ENCODE results near the gene HOXA4. TPM values are rescaled to one million over a fixed set of nuclear protein-coding genes. Genes with fewer than 3 reads are reported as not detected.

HOXA4 gene
- total RNA-seq, 1 donor from 2014 or later = 2.1 TPM

DNA sequence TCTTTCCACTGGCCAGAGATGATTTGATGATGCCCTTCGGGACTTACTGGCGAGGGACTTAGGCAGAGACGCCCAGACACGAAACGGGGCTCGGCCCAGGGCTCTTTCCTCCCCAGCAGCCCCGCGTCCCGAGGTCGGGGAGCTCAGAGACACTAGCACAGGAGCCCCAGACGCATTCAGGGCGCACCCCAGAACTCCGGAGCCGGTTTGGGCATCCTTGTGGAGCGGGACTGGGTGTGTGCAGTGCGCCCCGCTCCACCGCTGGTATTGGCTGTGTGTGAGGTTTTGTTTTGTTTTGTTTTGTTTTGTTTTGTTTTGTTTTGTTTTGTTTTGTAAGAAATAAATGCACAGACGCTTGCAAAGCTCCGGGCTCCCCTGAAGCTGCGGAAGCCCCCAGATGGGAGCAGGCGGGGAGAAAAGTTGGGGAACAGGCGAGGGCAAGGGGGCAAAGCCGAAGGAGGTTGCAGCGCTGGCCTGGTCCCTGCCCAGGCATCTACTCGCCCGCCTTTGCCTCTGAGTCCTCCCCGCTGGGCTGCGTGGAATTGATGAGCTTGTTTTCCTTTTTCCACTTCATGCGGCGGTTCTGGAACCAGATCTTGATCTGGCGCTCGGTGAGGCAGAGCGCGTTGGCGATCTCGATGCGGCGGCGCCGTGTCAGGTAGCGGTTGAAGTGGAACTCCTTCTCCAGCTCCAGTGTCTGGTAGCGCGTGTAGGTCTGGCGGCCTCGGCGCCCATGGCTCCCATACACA lies 14.8 kb upstream of the HOXA4 start:
- DNase-seq (ENCODE audit: low spot score in 2 of 2) = peak in 1 of 2 donors; percentile 63
- Histone ChIP-seq H3K4me3 (peak overlapping the region in 1 of 2 donors; percentile 75), H3K9me3 (no peaks in the 10 kb centered on the region), H3K36me3 (peaks cover 0 to 17% of the 10 kb centered on the region in 2 donors), H3K27me3 (no peaks in the 10 kb centered on the region), H3K4me1 (peaks cover 0 to 20% of the 10 kb centered on the region in 2 donors), H3K27ac (peak overlapping the region; percentile 36 to 40)
- TF ChIP-seq, protein P1, sequence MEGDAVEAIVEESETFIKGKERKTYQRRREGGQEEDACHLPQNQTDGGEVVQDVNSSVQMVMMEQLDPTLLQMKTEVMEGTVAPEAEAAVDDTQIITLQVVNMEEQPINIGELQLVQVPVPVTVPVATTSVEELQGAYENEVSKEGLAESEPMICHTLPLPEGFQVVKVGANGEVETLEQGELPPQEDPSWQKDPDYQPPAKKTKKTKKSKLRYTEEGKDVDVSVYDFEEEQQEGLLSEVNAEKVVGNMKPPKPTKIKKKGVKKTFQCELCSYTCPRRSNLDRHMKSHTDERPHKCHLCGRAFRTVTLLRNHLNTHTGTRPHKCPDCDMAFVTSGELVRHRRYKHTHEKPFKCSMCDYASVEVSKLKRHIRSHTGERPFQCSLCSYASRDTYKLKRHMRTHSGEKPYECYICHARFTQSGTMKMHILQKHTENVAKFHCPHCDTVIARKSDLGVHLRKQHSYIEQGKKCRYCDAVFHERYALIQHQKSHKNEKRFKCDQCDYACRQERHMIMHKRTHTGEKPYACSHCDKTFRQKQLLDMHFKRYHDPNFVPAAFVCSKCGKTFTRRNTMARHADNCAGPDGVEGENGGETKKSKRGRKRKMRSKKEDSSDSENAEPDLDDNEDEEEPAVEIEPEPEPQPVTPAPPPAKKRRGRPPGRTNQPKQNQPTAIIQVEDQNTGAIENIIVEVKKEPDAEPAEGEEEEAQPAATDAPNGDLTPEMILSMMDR (IDR thresholded peaks at IDR 0.05) = no peak
- intact Hi-C loops (cut with DNase I) = no loop called here

DNA sequence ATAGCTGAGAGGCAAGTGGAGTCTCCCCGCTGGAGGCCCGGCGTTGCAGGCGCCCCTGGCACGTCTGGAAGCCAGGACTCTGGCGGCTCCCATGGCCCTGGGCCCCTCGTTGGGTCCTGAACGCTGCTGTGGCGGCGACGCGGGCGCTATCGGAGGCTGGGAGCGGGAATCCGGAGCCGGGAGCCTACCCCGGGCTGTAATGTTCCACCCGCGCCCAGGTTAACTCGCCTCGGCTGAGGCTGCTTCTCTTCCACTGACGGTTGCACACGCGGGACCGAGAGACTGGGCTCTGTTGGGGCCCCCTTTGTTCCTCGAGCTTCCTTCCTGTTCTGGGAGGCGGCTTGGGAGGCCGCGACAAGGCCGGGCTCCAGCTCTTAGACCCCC lies 14.2 kb upstream of the HOXA4 start:
- peaks cover 0 to 17% of the 10 kb centered on the region in 2 donors for H3K36me3 ChIP-seq
- H3K9me3 ChIP-seq = no peaks in the 10 kb centered on the region
- peak overlapping the region in 1 of 2 donors; percentile 75 for H3K4me3 ChIP-seq
- intact Hi-C loops (cut with DNase I) = loop anchor here (5.0 kb wide), 1 partner anchor 1287 kb away; no protein-coding TSS in a partner anchor
- H3K27ac ChIP-seq = peak overlapping the region; percentile 36 to 40
- TF ChIP-seq, protein P1 (IDR thresholded peaks at IDR 0.05) = no peak
- peak in 1 of 2 donors; percentile 58 for DNase-seq (ENCODE audit: low spot score in 2 of 2)
- peaks cover 0 to 14% of the 10 kb centered on the region in 2 donors for H3K4me1 ChIP-seq
- H3K27me3 ChIP-seq = no peaks in the 10 kb centered on the region

DNA sequence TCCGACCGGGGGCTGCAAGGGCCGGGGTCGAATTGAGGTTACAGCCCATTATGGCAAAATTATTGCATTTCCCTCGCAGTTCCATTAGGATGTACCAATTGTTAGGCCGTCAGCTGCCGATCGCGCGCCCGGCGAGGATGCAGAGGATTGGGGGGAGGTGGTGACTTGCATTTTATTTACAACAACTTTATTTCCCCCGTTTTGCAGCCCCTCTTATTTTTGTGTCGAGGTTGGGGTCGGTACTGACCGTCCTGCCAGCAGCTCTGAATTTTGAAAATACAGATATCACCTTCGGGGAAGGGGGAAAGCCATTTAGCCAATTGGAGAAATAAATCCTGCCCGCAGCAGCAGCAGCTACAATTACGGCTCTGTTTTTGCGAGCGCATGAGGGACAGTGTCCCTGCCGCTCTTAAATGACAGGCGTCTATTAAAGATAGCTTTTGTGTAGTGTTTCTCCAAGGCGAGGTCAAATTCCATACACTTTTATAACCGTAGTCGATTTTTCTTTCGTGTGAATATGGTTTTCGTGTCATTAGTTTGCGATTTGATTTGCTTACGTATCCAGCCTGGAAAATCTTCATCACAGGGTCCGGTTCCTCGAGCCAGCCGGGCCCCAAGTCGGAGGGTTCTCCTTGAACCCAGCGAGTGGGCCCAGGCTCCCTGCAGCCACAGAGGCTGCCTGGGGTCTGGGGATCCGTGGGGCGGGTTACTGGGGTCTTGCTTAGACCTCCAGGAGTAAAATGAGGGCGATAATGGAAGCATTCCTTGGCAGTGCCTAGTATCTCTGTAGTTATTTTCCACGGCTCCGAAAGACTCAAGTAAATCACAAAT lies 13.6 kb upstream of the HOXA4 start:
- no peak for DNase-seq (ENCODE audit: low spot score in 2 of 2)
- TF ChIP-seq, protein P1 (IDR thresholded peaks at IDR 0.05) = no peak
- peak overlapping the region; percentile 36 to 54 for H3K27ac ChIP-seq
- H3K36me3 ChIP-seq = peaks cover 0 to 17% of the 10 kb centered on the region in 2 donors
- H3K4me3 ChIP-seq = peak overlapping the region; percentile 24 to 75
- no peaks in the 10 kb centered on the region for H3K9me3 ChIP-seq
- peaks cover 0 to 8% of the 10 kb centered on the region in 2 donors for H3K4me1 ChIP-seq
- intact Hi-C loops (cut with DNase I) = loop anchor here (2.0 to 5.0 kb wide), 5 partner anchors 47 to 1287 kb away; partner anchors contain the start of genes CBX3 and HNRNPA2B1
- H3K27me3 ChIP-seq = no peaks in the 10 kb centered on the region

- Histone ChIP-seq H3K4me3 (peak within 1 kb of the TSS; percentile 75 to 91), H3K9me3 (no peaks in the 10 kb centered on the region), H3K27ac (peak within 1 kb of the TSS; percentile 92 to 98), H3K36me3 (peaks cover 0 to 17% of the 10 kb centered on the region in 2 donors), H3K4me1 (peaks cover 0 to 5% of the 10 kb centered on the region in 2 donors), H3K27me3 (no peaks in the 10 kb centered on the region)
- TF ChIP-seq, protein P1 (IDR thresholded peaks at IDR 0.05) = peak; percentile 88 to 97 (median 94)
- peak; percentile 42 to 94 for DNase-seq (ENCODE audit: low spot score in 2 of 2)
- intact Hi-C loops (cut with DNase I) = loop anchor here (2.0 to 5.0 kb wide), 5 partner anchors 46 to 1286 kb away; partner anchors contain the start of genes CBX3 and HNRNPA2B1
Observed at GRCh38 chr7:27143023-27143949, 12.7 kb upstream of the HOXA4 start, which contains the start of gene HOXA5. Gene HOXA5 (minus strand): TSS chr7:27143681. CDS start chr7:27143607, 74 bp downstream.
